CD14-positive monocyte (primary cell): ENCODE measurements around the gene GRAMD1A. TPM values are rescaled to one million over a fixed set of nuclear protein-coding genes. Genes with fewer than 3 reads are reported as not detected.

Experiments used
- DNase-seq, 3 donors: peaks; one replicate each; pipeline ENCODE4 v3.0.0-alpha.2; 2011 to 2022
- H2AFZ ChIP-seq: 2 replicates; pipeline ENCODE4 v1.6.0; 2012; ENCODE audit warnings: mild to moderate bottlenecking, low read depth, low read length, inconsistent platforms; ENCODE audit not compliant: insufficient read depth, poor library complexity, severe bottlenecking
- H3K27ac ChIP-seq, 2 donors: 1 replicate in 1 of 2; 2 replicates in 1 of 2; pipeline ENCODE4 v1.5.1; 2012 to 2013; ENCODE audit warnings: low read length in 2 of 2, control low read depth in 1 of 2, inconsistent platforms in 1 of 2, low read depth in 1 of 2, mild to moderate bottlenecking in 1 of 2
- H3K27me3 ChIP-seq, 2 donors: one replicate each; pipeline versions ENCODE4 v1.6.0 to v1.6.1; 2011 to 2013; ENCODE audit warnings: low read length in 2 of 2; ENCODE audit not compliant: control insufficient read depth in 2 of 2, insufficient read depth in 2 of 2
- H3K36me3 ChIP-seq, 2 donors: replicated peaks in 1 of 2; 1 replicate in 1 of 2; 2 replicates in 1 of 2; pipeline versions ENCODE4 v1.5.1 to v1.6.1; 2012 to 2013; ENCODE audit warnings: low read length in 2 of 2, control low read depth in 1 of 2, inconsistent platforms in 1 of 2, mild to moderate bottlenecking in 1 of 2; ENCODE audit not compliant: insufficient read depth in 2 of 2, control insufficient read depth in 1 of 2
- H3K4me1 ChIP-seq, 2 donors: 1 replicate in 1 of 2; 2 replicates in 1 of 2; pipeline versions ENCODE4 v1.5.1 to v1.6.1; 2012 to 2013; ENCODE audit warnings: low read length in 2 of 2, control low read depth in 1 of 2, inconsistent platforms in 1 of 2, mild to moderate bottlenecking in 1 of 2, moderate library complexity in 1 of 2; ENCODE audit not compliant: insufficient read depth in 2 of 2, control insufficient read depth in 1 of 2
- H3K4me2 ChIP-seq: replicated peaks from 2 replicates; pipeline ENCODE3; 2012; ENCODE audit warnings: low read length, moderate library complexity, mild to moderate bottlenecking; ENCODE audit not compliant: poor library complexity, severe bottlenecking; ENCODE audit errors: extremely low read depth
- H3K4me3 ChIP-seq, 3 experiments: fragments of 200-600 bp in 1 of 3; sonication (generic) in 1 of 3; replicated peaks in 1 of 3; 1 replicate in 2 of 3; 2 replicates in 1 of 3; pipeline ENCODE4 v1.5.1; 2011 to 2013; ENCODE audit warnings: low read length in 3 of 3, mild to moderate bottlenecking in 3 of 3, control low read depth in 2 of 3, low read depth in 2 of 3, inconsistent platforms in 1 of 3, moderate library complexity in 1 of 3
- H3K79me2 ChIP-seq: 2 replicates; pipeline ENCODE4 v1.6.0; 2012; ENCODE audit warnings: mild to moderate bottlenecking, control low read depth, inconsistent platforms, low read length, moderate library complexity; ENCODE audit not compliant: insufficient read depth
- H3K9ac ChIP-seq: 2 replicates; pipeline ENCODE4 v1.6.0; 2017; ENCODE audit warnings: low read length, mild to moderate bottlenecking; ENCODE audit not compliant: insufficient read depth, poor library complexity, severe bottlenecking
- H3K9me3 ChIP-seq, 2 donors: replicated peaks in 1 of 2; 1 replicate in 1 of 2; 2 replicates in 1 of 2; pipeline versions ENCODE4 v1.5.1 to v1.6.1; 2012 to 2013; ENCODE audit warnings: low read length in 2 of 2, control low read depth in 1 of 2; ENCODE audit not compliant: control insufficient read depth in 1 of 2, insufficient read depth in 1 of 2
- H4K20me1 ChIP-seq: 2 replicates; pipeline ENCODE4 v1.6.0; 2012; ENCODE audit warnings: mild to moderate bottlenecking, low read length, control low read depth, moderate library complexity; ENCODE audit not compliant: insufficient read depth
- H3K27ac Mint-ChIP-seq, 7 donors: one replicate each; pipeline ENCODE4 v1.8.0; 2020; ENCODE audit warnings: mild to moderate bottlenecking in 7 of 7, mixed read lengths in 7 of 7, moderate library complexity in 6 of 7, inconsistent platforms in 2 of 7
- H3K27me3 Mint-ChIP-seq, 3 donors: one replicate each; pipeline ENCODE4 v1.8.0; 2021 to 2022; ENCODE audit warnings: low read depth in 3 of 3, mild to moderate bottlenecking in 3 of 3, mixed read lengths in 3 of 3, moderate library complexity in 3 of 3, inconsistent platforms in 1 of 3
- H3K36me3 Mint-ChIP-seq, 2 donors: one replicate each; pipeline ENCODE4 v1.8.0; 2020; ENCODE audit warnings: mixed read lengths in 2 of 2, inconsistent platforms in 1 of 2, mild to moderate bottlenecking in 1 of 2
- H3K4me1 Mint-ChIP-seq: one replicate; pipeline ENCODE4 v1.8.0; 2020; ENCODE audit warnings: mild to moderate bottlenecking, mixed read lengths
- H3K4me3 Mint-ChIP-seq, 2 donors: one replicate each; pipeline ENCODE4 v1.8.0; 2020; ENCODE audit warnings: mild to moderate bottlenecking in 2 of 2, mixed read lengths in 2 of 2, moderate library complexity in 1 of 2
- H3K9me3 Mint-ChIP-seq, 7 donors: one replicate each; pipeline ENCODE4 v1.8.0; 2020 to 2022; ENCODE audit warnings: mixed read lengths in 7 of 7, mild to moderate bottlenecking in 6 of 7, moderate library complexity in 6 of 7, inconsistent platforms in 2 of 7
- CTCF ChIP-seq: fragments of 200-600 bp; IDR thresholded peaks from one replicate; pipeline ENCODE4 v1.8.0; 2022; ENCODE audit warnings: antibody characterized with exemption, mild to moderate bottlenecking
- WGBS: methylation state at CpG from one replicate; pipeline ENCODE4 v1.1.5; 2013; ENCODE audit warnings: missing lambda C conversion rate; ENCODE audit not compliant: insufficient coverage; 5-methylcytosine and 5-hydroxymethylcytosine counted together
- intact Hi-C, 2 donors: fragments of 100-400 bp; cut with micrococcal nuclease; formaldehyde crosslinking; loops; one replicate each; pipeline versions ENCODE4 v1.15.0 to v1.15.1; 2023
- polyA plus RNA-seq, 3 donors: library from polyadenylated mRNA; depleted of rRNA in 1 of 3; unstranded in 2 of 3; stranded (reverse) in 1 of 3; fragments of 300-500 nt in 2 of 3; fragments of >200 nt in 1 of 3; fragmentation: Illumina TruSeq in 2 of 3; gene quantifications; 1 replicate in 2 of 3; 2 replicates in 1 of 3; pipeline ENCODE4 v1.2.3, GENCODE V29; 2012 to 2021

The GRAMD1A gene
- polyA plus RNA-seq, 3 donors: 9.3 to 73.9 (median 15.1) TPM

GRCh38 chr19:35037716-35038622 lies 37.8 kb downstream of the GRAMD1A start:
- Histone ChIP-seq H2AFZ (peak overlapping the region; percentile 26), H3K27ac (no peak overlapping the region), H3K4me2 (no peak overlapping the region), H3K79me2 (no peaks in the 10 kb centered on the region), H3K9ac (no peak overlapping the region), H3K4me1 (peaks cover 36 to 40% of the 10 kb centered on the region in 2 donors), H3K4me3 (no peak overlapping the region), H3K27me3 (peaks cover 4 to 34% of the 10 kb centered on the region in 2 donors), H3K36me3 (no peaks in the 10 kb centered on the region), H3K9me3 (no peaks in the 10 kb centered on the region), H4K20me1 (no peaks in the 10 kb centered on the region)
- no peak for TF ChIP-seq CTCF
- Mint-ChIP-seq H3K27me3 (peaks cover 25 to 58% (median 39%) of the 10 kb centered on the region in 3 donors), H3K27ac (peak overlapping the region in 1 of 7 donors; percentile 78), H3K4me3 (peak overlapping the region; percentile 47 to 68), H3K36me3 (peaks cover 0 to 7% of the 10 kb centered on the region in 2 donors), H3K9me3 (peaks cover 0 to 2% (median 0%) of the 10 kb centered on the region in 7 donors), H3K4me1 (peaks cover 31% of the 10 kb centered on the region)
- intact Hi-C loops: no loop called here
- 26% methylated on average over 7 of the region's 13 CpGs for WGBS
- DNase-seq: no peak

- Mint-ChIP-seq H3K27ac (no peak overlapping the region), H3K36me3 (peaks cover 0 to 7% of the 10 kb centered on the region in 2 donors), H3K27me3 (peaks cover 25 to 50% (median 36%) of the 10 kb centered on the region in 3 donors), H3K4me3 (peak overlapping the region; percentile 52 to 76), H3K9me3 (peaks cover 0 to 2% (median 0%) of the 10 kb centered on the region in 7 donors), H3K4me1 (peaks cover 31% of the 10 kb centered on the region)
- intact Hi-C loops: no loop called here
- Histone ChIP-seq H3K4me3 (peak overlapping the region in 1 of 3 experiments; percentile 75), H3K79me2 (no peaks in the 10 kb centered on the region), H3K27me3 (peaks cover 4 to 31% of the 10 kb centered on the region in 2 donors), H3K9ac (no peak overlapping the region), H3K9me3 (no peaks in the 10 kb centered on the region), H3K4me1 (peaks cover 36 to 40% of the 10 kb centered on the region in 2 donors), H4K20me1 (no peaks in the 10 kb centered on the region), H3K4me2 (peak overlapping the region; percentile 87), H2AFZ (peak overlapping the region; percentile 70), H3K27ac (no peak overlapping the region), H3K36me3 (no peaks in the 10 kb centered on the region)
- peak; percentile 35 to 47 (median 36) for DNase-seq
- WGBS: 18% methylated on average over 14 of the region's 17 CpGs
- TF ChIP-seq CTCF: no peak
Measured at GRCh38 chr19:35038623-35039512, 38.7 kb downstream of the GRAMD1A start.
